GM08714 (cell line): ENCODE measurements around the gene CNOT6L.

Experiments
- H3K4me3 ChIP-seq: fragments of 200-500 bp; sonication (Bioruptor generic); 2 replicates; pipeline ENCODE4 v1.5.1; 2014; ENCODE audit warnings: mild to moderate bottlenecking, low read length, inconsistent platforms
- ZNF274 ChIP-seq: IDR thresholded peaks from 2 replicates; pipeline ENCODE4 v1.6.1; 2012; ENCODE audit warnings: mild to moderate bottlenecking, low read depth, low read length

Gene CNOT6L

DNA sequence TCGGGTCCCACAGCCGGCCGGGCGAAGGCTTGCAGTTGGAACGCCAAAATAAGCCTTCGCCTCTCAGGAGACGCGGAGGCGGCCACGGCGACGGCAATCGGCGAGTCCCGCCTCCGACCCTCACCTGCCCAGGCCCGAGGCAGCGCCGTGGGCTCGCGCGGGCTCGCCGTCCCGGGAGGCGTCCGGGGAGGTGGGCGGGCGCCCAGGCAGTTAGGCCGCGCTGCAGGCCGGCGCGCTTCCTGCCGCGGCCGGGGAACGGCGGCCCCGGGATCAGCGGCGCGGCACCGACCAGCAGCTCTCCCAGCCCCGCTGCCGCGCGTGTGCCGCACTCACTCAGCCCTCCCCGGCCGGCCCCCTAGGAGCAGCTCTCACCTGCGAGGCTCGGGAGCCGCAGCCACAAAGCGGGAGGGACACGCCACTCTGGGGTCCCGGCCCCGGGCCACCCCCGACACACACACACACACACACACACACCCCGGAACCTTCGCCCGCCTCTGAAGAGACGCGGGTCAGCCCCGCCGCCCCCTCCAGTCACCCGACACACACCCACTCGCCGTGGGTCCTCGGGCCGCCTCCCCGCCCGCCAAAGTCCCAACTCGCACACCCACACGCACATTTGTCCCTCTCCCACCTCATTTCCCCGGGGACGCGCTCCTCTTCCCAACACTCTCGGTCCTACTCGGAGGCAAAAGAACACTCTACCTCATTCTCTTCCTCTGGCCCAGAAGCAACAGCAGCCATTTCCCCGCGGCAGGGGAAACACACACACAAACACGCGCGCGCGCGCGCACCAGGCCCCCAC is at the start of gene CNOT6L:
TSS of gene CNOT6L (minus strand) at position 767 of the 802 bp plus-strand sequence. CDS start at position 707, 60 bp downstream.
- TF ChIP-seq ZNF274, result no peak

DNA sequence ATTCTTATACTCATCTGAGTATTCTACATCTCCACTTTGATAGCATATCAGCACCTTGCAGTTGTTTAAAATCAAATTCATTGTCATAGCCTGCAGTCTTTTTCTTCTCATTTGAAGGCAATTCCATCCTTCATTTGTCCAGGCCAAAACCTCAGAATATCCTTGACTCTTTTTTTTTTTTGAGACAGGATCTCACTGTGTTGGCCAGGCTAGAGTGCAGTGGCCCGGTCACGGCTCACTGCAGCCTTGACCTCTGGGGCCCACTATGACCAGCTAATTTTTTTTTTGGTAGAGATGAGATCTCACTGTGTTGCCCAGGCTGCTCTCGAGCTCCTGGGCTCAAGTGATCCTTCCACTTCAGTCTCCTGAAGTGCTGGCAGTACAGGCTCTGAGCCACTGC is 46.1 kb upstream of the CNOT6L start:
- no peak for TF ChIP-seq ZNF274
- no peak overlapping the region for H3K4me3 ChIP-seq

More for the DNA sequence above, at the start of gene CNOT6L:
- peak within 1 kb of the TSS; percentile 78 for H3K4me3 ChIP-seq

DNA sequence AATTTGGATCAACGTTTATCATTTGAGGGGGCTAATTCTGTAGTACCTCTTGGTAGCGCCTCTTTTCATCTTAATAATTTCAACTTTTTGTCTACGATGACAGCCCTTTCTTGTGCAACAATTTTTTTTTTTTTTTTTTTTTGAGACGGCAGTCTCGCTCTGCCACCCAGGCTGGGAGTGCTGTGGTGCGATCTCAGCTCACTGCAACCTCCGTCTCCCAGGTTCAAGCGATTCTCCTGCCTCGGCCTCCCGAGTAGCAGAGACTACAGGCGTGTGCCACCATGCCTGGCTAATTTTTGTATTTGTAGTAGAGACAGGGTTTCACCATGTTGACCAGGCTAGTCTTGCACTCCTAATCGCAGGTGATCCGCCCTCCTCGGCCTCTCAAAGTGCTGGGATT is 44.2 kb upstream of the CNOT6L start:
- H3K4me3 ChIP-seq, result peak overlapping the region; percentile 85

DNA sequence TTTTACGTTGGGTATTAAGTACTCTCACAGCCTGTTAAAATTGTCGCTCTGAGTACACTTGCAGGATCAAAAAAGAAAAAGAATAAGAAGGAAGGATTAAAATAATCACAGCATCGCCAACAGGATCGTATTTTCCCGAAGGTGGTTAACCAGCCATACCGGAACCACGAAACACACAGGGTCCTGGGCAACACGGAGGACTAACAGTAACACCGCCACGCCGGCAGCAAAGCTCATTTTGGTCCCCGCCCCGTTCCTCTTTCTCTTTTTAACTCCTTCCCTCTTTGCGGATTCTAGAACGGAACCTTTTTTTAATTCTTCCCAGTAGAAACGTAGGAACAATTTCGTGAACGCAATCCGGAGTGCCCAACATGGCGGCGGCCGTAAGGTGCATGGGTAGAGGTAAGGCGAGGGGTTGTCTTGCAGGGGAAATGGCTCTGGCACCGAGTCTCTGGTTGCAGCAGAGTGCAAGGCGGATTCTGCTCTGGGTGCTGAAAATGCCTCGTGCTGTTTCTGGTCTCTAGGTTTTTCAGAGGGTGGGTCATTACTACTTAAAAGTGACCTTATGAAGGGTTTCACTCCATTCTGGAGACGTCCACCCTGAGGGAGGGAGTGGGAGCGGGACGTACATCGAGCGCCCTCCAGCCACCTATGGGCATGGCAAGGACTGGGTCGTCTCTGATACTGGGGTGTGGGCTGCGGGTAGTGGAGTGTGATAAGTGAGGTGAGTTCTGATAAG is 43.5 kb upstream of the CNOT6L start, which contains the start of gene MRPL1:
TSS of gene MRPL1 (plus strand) at position 353 of the 739 bp plus-strand sequence. CDS start at position 372, 19 bp downstream.
- peak within 1 kb of the TSS; percentile 85 for H3K4me3 ChIP-seq
- TF ChIP-seq ZNF274, result no peak

DNA sequence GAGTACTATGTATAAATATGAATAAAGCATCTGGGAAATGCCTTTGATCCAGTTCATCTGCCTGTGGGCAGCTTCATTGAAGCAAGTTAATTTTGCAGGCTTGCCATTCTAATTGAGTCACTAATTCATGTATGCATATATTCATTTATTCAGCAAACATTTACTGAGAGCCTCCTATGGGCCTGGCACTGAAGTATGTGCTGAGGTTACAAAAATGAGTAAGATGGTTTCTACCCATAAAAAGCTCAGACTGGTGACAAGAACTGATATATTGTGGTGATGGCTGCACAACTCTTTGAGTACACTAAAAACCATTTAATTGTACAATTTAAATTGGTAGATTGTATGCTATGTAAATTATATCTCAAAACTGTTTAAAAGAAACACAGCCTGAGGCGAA is 42.3 kb upstream of the CNOT6L start:
- TF ChIP-seq ZNF274, result no peak
- H3K4me3 ChIP-seq, result peak overlapping the region; percentile 85; the same call in 1 of the 2 replicates

DNA sequence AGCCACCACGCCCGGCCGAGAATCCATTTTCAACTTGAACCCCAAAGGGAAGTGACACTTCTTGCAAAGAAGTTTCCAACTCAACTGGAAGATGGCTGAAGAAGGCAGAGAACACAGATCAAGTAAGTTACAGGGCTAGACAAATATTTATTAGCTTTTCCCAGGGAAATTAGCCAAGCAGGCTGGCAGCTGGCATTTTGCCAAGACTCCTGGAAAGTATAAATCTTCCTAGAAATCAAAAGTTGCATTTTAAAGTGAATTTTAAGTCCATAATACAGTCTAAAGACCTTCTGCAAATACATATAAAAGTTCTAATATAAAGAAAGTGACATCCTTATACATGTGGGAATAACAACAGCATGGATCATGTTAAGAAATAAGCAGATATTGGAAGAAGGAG is 40.1 kb upstream of the CNOT6L start:
- no peak overlapping the region for H3K4me3 ChIP-seq
- TF ChIP-seq ZNF274, result no peak

DNA sequence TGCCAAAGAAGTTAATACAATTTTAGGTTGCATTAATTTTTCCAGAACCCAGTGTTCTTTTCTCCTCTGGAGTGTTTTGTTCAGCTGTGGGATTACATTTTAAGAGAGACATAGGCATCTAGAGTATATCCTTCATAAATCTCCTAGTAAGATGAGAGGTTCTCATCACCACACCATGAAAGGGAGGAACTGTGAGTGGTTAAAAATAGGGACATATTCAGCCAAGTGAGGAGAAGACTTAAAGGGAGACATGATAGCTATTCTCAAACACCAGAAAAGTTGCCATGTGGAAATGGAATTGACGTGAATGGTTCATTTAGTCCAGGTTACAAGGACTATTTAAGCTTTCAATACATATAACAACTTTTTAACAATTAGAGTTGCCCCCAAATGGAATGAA is 37.0 kb upstream of the CNOT6L start:
- no peak overlapping the region for H3K4me3 ChIP-seq
- no peak for TF ChIP-seq ZNF274

DNA sequence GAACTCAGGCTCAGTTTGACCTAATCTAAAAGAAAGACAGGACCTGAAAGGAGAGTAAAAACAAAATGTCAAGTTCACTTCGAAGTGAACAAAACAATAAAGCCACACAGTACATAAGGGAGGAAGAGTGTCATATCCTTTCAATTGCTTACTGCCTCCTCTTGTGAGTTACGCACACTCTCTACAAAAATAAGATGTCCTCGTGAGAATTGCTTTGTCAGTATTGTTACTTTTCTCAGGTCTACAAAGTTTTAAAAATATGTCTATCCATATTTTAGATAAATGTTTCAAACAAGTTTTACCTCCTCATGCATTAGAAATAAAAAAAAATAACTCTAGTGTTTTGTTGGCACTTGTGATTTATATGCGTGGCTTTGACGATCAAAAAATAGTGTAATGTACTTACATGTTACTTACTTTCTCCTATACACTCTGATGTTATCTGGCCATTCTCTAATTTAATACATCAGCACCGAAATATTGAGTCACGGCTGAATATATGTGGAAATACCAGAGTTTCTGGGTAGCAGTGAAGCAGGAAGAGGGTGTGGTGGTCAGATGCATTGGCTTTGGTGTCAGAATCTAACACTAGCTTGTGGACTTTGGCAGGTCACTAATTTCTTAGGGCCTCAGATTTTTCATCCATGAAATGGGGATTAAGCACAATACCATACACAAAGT is 35.4 kb upstream of the CNOT6L start:
- no peak overlapping the region for H3K4me3 ChIP-seq
- TF ChIP-seq ZNF274, result no peak

DNA sequence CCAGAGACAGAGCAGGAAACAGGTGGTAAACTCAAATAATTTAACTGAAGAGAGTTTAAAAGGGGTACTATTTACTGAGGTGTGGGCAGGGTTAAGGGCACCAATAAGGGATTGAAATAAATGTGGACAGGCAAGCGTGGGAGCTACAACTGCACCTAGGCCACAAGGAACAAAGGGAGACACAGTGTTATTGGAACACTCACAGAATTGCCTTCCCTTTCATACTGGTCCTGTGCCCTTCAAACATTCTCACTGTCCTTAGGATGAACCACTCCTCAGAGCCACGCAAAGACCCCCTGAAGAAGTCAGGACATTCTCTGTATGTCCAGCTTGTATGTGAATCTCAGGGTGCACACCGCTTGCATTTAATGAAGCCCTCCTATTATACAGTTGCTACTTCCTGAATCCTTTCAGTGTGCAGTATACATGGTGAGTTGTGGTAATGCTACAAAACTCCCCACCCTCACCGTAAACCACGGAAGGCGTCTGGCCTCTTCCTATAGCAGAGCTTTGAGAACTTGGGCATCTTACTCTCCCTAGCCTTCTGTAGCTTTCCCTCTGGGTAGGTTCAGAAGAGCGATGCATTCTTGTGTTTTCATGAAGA is 33.8 kb upstream of the CNOT6L start:
- TF ChIP-seq ZNF274, result no peak
- no peak overlapping the region; the same call in 1 of the 2 replicates for H3K4me3 ChIP-seq

DNA sequence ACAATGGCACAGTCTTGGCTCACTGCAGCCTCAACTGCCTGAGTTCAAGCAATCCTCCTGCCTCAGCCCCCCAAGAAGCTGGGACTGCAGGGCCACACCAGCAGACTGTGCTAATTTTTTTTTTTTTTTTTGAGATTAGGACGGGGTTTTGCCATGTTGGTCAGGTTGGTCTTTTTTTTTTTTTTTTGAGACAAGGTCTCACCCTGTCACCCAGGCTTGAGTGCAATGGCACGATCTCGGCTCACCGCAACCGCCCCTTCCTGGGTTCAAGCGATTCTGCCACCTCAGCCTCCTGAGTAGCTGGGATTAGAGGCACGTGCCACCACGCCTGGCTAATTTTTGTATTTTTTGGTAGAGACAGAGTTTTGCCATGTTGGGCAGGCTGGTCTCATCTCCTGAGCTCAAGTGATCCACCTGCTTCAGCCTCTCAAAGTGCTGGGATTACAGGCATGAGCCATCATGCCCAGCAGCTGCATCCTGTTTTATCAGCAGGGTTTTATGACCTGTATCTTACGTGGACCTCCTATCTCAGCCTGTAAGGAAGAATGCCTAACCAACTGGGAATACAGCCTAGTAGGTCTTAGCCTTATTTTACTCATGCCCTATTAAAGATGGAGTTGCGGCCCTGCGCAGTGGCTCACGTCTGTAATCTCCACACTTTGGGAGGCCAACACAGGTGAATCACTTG is 30.3 kb upstream of the CNOT6L start:
- no peak for TF ChIP-seq ZNF274

DNA sequence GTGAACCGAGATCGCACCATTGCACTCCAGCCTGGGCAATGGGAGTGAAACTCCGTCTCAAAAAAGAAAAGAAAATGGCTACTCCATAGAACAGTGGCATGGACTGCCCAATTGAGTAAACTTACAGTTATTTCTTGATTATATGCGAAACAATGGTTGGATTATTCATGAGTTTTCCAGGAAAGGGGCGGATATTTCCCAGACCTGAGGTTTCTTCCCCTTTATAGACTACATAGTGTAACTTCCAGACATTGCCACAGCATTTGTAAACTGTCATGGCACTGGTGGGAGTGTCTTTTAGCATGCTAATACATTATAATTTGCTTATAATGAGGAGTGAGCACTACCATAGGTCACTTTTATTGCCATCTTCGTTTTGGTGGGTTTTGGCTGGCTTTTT is 29.3 kb upstream of the CNOT6L start:
- H3K4me3 ChIP-seq, result no peak overlapping the region
- TF ChIP-seq ZNF274, result no peak

More for the DNA sequence above, 30.3 kb upstream of the CNOT6L start:
- no peak overlapping the region for H3K4me3 ChIP-seq

DNA sequence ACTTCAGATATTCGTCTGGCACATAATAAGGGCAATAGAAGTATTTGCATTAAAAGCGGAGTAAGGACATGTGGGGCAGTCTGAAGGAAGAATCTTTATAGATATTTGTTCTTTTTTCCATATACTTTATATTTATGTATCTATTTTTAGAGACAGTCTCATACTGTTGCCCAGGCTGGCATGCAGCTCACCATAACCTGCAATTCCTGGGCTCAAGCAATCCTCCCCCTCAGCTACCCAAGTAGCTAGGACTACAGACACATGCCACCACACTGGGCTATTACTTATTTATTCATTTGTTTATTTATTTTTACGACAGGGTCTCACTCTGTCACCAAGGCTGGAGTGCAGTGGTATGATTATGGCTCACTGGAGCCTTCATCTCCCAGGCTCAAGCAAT is 26.8 kb upstream of the CNOT6L start:
- no peak for TF ChIP-seq ZNF274
- H3K4me3 ChIP-seq, result no peak overlapping the region

DNA sequence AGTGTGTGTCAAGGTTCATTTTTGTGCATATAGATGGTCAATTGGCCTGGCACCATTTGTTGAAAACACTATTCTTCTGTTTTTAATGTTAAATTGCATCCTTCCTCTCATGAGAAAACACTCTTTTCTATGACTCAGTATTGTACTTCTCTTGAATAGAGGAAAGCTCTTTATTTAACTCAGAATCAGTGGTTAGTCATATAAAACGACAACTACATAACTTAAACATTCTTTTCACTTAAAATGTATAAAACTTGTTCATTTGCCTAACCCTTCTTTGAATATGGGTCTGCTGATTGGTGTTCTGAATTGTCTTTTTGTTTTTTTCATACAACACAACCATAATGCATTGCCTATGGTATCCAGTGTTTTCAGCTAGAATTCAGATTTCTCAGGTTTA is 26.2 kb upstream of the CNOT6L start:
- no peak for TF ChIP-seq ZNF274
- H3K4me3 ChIP-seq, result no peak overlapping the region
